Measurements from ENCODE around the gene RPL13.

Gene RPL13

GRCh38 chr16:89550421-89551007 lies 10.0 kb upstream of the RPL13 start (continued):
- TF ChIP-seq BACH2 (CRISPR knock-in tag; IDR thresholded peaks at IDR 0.05; ENCODE audit: borderline replicate concordance), result no peak
- TF ChIP-seq CREB5 (CRISPR knock-in tag; IDR thresholded peaks at IDR 0.05; ENCODE audit: low read depth), result no peak
- TF ChIP-seq ZFP3 (CRISPR knock-in tag; IDR thresholded peaks at IDR 0.05), result no peak
- no peak for TF ChIP-seq ISL1 (CRISPR knock-in tag; IDR thresholded peaks at IDR 0.05)
- no peak for TF ChIP-seq ZNF8 (CRISPR knock-in tag; IDR thresholded peaks at IDR 0.05)

GRCh38 chr16:89552329-89552728 lies 8.2 kb upstream of the RPL13 start:
- TF ChIP-seq ISL1 (CRISPR knock-in tag; IDR thresholded peaks at IDR 0.05), result no peak
- no peak for TF ChIP-seq CREB5 (CRISPR knock-in tag; IDR thresholded peaks at IDR 0.05; ENCODE audit: low read depth)
- no peak for TF ChIP-seq SNAI2 (CRISPR knock-in tag; IDR thresholded peaks at IDR 0.05)
- TF ChIP-seq ZNF8 (CRISPR knock-in tag; IDR thresholded peaks at IDR 0.05), result no peak
- TF ChIP-seq PPARA (CRISPR knock-in tag; IDR thresholded peaks at IDR 0.05; ENCODE audit: borderline replicate concordance), result no peak
- TF ChIP-seq TCF4 (CRISPR knock-in tag; IDR thresholded peaks at IDR 0.05; ENCODE audit: borderline replicate concordance), result no peak
- TF ChIP-seq ARNTL (CRISPR knock-in tag; IDR thresholded peaks at IDR 0.05; ENCODE audit: borderline replicate concordance, low read depth), result no peak
- TF ChIP-seq CSDC2 (CRISPR knock-in tag; IDR thresholded peaks at IDR 0.05), result no peak
- TF ChIP-seq GLIS3 (CRISPR knock-in tag; IDR thresholded peaks at IDR 0.05), result no peak
- no peak for ATAC-seq

DNA sequence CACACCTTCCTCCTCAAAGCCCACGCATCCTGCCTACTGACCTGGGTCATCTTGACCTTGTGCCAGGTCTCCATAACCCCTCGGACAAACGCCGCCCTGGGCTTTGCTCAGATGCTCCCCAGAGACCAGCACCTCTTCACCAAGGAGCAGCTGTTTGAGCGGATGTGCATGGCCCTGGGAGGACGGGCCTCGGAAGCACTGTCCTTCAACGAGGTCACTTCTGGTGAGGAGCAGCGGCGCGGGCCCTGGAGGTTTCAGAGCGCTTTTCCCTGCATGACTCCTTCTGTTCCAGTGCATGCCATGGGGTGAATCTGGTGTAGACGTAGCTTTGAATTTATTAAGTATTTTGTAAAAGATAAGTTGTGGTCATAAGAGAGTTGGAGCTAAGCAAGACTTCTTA lies 7.6 kb upstream of the RPL13 start:
- TF ChIP-seq TOX (CRISPR knock-in tag; IDR thresholded peaks at IDR 0.05; ENCODE audit: borderline replicate concordance) (no peak), CSDC2 (CRISPR knock-in tag; IDR thresholded peaks at IDR 0.05) (no peak), ZNF8 (CRISPR knock-in tag; IDR thresholded peaks at IDR 0.05) (no peak), CREB5 (CRISPR knock-in tag; IDR thresholded peaks at IDR 0.05; ENCODE audit: low read depth) (no peak), ARNTL (CRISPR knock-in tag; IDR thresholded peaks at IDR 0.05; ENCODE audit: borderline replicate concordance, low read depth) (no peak), TCF4 (CRISPR knock-in tag; IDR thresholded peaks at IDR 0.05; ENCODE audit: borderline replicate concordance) (no peak), ZC3H10 (CRISPR knock-in tag; IDR thresholded peaks at IDR 0.05) (no peak), ISL1 (CRISPR knock-in tag; IDR thresholded peaks at IDR 0.05) (no peak), SNAI2 (CRISPR knock-in tag; IDR thresholded peaks at IDR 0.05) (no peak), OSR1 (CRISPR knock-in tag; IDR thresholded peaks at IDR 0.05) (no peak), ESRRG (CRISPR knock-in tag; IDR thresholded peaks at IDR 0.05) (no peak), ZNF565 (CRISPR knock-in tag; conservative IDR thresholded peaks at IDR 0.05; ENCODE audit: low read depth) (no peak)
- TF ChIP-seq, protein P1, sequence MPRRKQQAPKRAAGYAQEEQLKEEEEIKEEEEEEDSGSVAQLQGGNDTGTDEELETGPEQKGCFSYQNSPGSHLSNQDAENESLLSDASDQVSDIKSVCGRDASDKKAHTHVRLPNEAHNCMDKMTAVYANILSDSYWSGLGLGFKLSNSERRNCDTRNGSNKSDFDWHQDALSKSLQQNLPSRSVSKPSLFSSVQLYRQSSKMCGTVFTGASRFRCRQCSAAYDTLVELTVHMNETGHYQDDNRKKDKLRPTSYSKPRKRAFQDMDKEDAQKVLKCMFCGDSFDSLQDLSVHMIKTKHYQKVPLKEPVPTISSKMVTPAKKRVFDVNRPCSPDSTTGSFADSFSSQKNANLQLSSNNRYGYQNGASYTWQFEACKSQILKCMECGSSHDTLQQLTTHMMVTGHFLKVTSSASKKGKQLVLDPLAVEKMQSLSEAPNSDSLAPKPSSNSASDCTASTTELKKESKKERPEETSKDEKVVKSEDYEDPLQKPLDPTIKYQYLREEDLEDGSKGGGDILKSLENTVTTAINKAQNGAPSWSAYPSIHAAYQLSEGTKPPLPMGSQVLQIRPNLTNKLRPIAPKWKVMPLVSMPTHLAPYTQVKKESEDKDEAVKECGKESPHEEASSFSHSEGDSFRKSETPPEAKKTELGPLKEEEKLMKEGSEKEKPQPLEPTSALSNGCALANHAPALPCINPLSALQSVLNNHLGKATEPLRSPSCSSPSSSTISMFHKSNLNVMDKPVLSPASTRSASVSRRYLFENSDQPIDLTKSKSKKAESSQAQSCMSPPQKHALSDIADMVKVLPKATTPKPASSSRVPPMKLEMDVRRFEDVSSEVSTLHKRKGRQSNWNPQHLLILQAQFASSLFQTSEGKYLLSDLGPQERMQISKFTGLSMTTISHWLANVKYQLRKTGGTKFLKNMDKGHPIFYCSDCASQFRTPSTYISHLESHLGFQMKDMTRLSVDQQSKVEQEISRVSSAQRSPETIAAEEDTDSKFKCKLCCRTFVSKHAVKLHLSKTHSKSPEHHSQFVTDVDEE (CRISPR knock-in tag; IDR thresholded peaks at IDR 0.05), result no peak
- TF ChIP-seq, protein P2, sequence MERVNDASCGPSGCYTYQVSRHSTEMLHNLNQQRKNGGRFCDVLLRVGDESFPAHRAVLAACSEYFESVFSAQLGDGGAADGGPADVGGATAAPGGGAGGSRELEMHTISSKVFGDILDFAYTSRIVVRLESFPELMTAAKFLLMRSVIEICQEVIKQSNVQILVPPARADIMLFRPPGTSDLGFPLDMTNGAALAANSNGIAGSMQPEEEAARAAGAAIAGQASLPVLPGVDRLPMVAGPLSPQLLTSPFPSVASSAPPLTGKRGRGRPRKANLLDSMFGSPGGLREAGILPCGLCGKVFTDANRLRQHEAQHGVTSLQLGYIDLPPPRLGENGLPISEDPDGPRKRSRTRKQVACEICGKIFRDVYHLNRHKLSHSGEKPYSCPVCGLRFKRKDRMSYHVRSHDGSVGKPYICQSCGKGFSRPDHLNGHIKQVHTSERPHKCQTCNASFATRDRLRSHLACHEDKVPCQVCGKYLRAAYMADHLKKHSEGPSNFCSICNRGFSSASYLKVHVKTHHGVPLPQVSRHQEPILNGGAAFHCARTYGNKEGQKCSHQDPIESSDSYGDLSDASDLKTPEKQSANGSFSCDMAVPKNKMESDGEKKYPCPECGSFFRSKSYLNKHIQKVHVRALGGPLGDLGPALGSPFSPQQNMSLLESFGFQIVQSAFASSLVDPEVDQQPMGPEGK (CRISPR knock-in tag; IDR thresholded peaks at IDR 0.05; ENCODE audit: borderline replicate concordance), result no peak
- TF ChIP-seq, protein P3, sequence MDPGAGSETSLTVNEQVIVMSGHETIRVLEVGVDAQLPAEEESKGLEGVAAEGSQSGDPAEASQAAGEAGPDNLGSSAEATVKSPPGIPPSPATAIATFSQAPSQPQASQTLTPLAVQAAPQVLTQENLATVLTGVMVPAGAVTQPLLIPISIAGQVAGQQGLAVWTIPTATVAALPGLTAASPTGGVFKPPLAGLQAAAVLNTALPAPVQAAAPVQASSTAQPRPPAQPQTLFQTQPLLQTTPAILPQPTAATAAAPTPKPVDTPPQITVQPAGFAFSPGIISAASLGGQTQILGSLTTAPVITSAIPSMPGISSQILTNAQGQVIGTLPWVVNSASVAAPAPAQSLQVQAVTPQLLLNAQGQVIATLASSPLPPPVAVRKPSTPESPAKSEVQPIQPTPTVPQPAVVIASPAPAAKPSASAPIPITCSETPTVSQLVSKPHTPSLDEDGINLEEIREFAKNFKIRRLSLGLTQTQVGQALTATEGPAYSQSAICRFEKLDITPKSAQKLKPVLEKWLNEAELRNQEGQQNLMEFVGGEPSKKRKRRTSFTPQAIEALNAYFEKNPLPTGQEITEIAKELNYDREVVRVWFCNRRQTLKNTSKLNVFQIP (CRISPR knock-in tag; IDR thresholded peaks at IDR 0.05; ENCODE audit: borderline replicate concordance, low read depth), result no peak

More for the DNA sequence above, 7.6 kb upstream of the RPL13 start:
- no peak for ATAC-seq

All from SK-N-SH treated with all-trans-retinoic acid at 6 μM for 48 hours (cell line).